Glutamatergic neuron (in vitro differentiated cells): Measurements from ENCODE around the gene OR5H6. TPM values are rescaled to one million over a fixed set of nuclear protein-coding genes. Genes with fewer than 3 reads are reported as not detected.

ENCODE experiments used
- DNase-seq: peaks from one replicate; pipeline ENCODE4 v3.0.0; 2022
- H3K27ac Mint-ChIP-seq: one replicate; pipeline ENCODE4 v1.8.0; 2020; ENCODE audit warnings: mild to moderate bottlenecking, mixed read lengths, inconsistent platforms; ENCODE audit not compliant: unreplicated experiment
- H3K27me3 Mint-ChIP-seq: one replicate; pipeline ENCODE4 v1.8.0; 2020; ENCODE audit warnings: mild to moderate bottlenecking, moderate library complexity, mixed read lengths, inconsistent platforms; ENCODE audit not compliant: unreplicated experiment
- H3K36me3 Mint-ChIP-seq: one replicate; pipeline ENCODE4 v1.8.0; 2020; ENCODE audit warnings: mild to moderate bottlenecking, mixed read lengths, inconsistent platforms; ENCODE audit not compliant: unreplicated experiment
- H3K4me1 Mint-ChIP-seq: one replicate; pipeline ENCODE4 v1.8.0; 2020; ENCODE audit warnings: mild to moderate bottlenecking, low read depth, mixed read lengths, inconsistent platforms; ENCODE audit not compliant: unreplicated experiment
- H3K4me3 Mint-ChIP-seq: one replicate; pipeline ENCODE4 v1.8.0; 2020; ENCODE audit warnings: mild to moderate bottlenecking, mixed read lengths, inconsistent platforms; ENCODE audit not compliant: unreplicated experiment
- H3K9me3 Mint-ChIP-seq: one replicate; pipeline ENCODE4 v1.8.0; 2020; ENCODE audit warnings: mild to moderate bottlenecking, moderate library complexity, mixed read lengths, inconsistent platforms; ENCODE audit not compliant: unreplicated experiment
- CTCF ChIP-seq: fragments of 200-600 bp; sonication (generic); IDR thresholded peaks from one replicate; pipeline ENCODE4 v1.5.0; 2021; ENCODE audit not compliant: partially characterized antibody, unreplicated experiment
- total RNA-seq: library from RNA; stranded (reverse); fragmentation: NEBNext Ultra II Directional; extraction: Animal tissue kit (Norgen Biotek cat#: 25700); gene quantifications from one replicate; pipeline ENCODE4 v1.2.1, GENCODE V29; 2021; ENCODE audit not compliant: unreplicated experiment

OR5H6 gene
- total RNA-seq, 1 donor from 2014 or later, result not detected

- no peak overlapping the region for H3K27ac Mint-ChIP-seq
- H3K9me3 Mint-ChIP-seq, result peaks cover 6% of the 10 kb centered on the region
- H3K36me3 Mint-ChIP-seq, result peaks cover 3% of the 10 kb centered on the region
- no peaks in the 10 kb centered on the region for H3K4me1 Mint-ChIP-seq
- no peak for TF ChIP-seq CTCF
- DNase-seq, result no peak
- H3K4me3 Mint-ChIP-seq, result no peak overlapping the region
- H3K27me3 Mint-ChIP-seq, result peaks cover under 1% of the 10 kb centered on the region
These were observed 26.9 kb downstream of the OR5H6 start for GRCh38 chr3:98290916-98291315.

- no peak for TF ChIP-seq CTCF
- Mint-ChIP-seq H3K9me3 (peaks cover 7% of the 10 kb centered on the region), H3K4me3 (no peak overlapping the region), H3K27ac (no peak overlapping the region), H3K4me1 (no peaks in the 10 kb centered on the region), H3K36me3 (peaks cover 3% of the 10 kb centered on the region), H3K27me3 (peaks cover 2% of the 10 kb centered on the region)
- no peak for DNase-seq
These were observed 27.4 kb downstream of the OR5H6 start for GRCh38 chr3:98291332-98291957.

Other genes with a start within 250 kb of the OR5H6 start
- gene GABRR3, start 228.9 kb upstream of the OR5H6 start, total RNA-seq, result not detected
- not detected for gene OR5AC2, start 177.1 kb upstream of the OR5H6 start, total RNA-seq
- gene OR5H1, start 133.5 kb upstream of the OR5H6 start, total RNA-seq, result not detected
- gene OR5H14, start 116.8 kb upstream of the OR5H6 start, total RNA-seq, result not detected
- gene OR5H15, start 97.5 kb upstream of the OR5H6 start, total RNA-seq, result not detected
- not detected for gene OR5H2, start 18.3 kb downstream of the OR5H6 start, total RNA-seq
- not detected for gene OR5K4, start 89.6 kb downstream of the OR5H6 start, total RNA-seq
- not detected for gene OR5K3, start 126.4 kb downstream of the OR5H6 start, total RNA-seq
- not detected for gene OR5K1, start 199.0 kb downstream of the OR5H6 start, total RNA-seq
- gene OR5K2, start 233.4 kb downstream of the OR5H6 start, total RNA-seq, result not detected